ENCODE results near the gene BRAP. TPM values are rescaled to one million over a fixed set of nuclear protein-coding genes. Genes with fewer than 3 reads are reported as not detected.

The BRAP gene
- polyA plus RNA-seq, 3 donors: 7.0 to 14.5 (median 10.2) TPM

Other genes starting within 250 kb of the BRAP start
- 10 to 100 TPM in 2 of 3 donors, 1 to 10 TPM in 1; 4.3 to 28.8 (median 11.9) TPM for gene ATXN2, start 86.6 kb downstream of the BRAP start, polyA plus RNA-seq
- 10 to 100 TPM in 2 of 3 donors, 1 to 10 TPM in 1; 9.4 to 34.3 (median 10.1) TPM for gene ACAD10, start 97 bp upstream of the BRAP start, polyA plus RNA-seq
- 100 to 1,000 TPM; 272 to 404 (median 384) TPM for gene ALDH2, start 81.0 kb upstream of the BRAP start, polyA plus RNA-seq
- gene MAPKAPK5, start 156.3 kb upstream of the BRAP start, polyA plus RNA-seq: 10 to 100 TPM; 25.3 to 58.2 (median 28.2) TPM

All from CD14-positive monocyte (primary cell).